Measurements from ENCODE around the gene FOSL2. TPM values are rescaled to one million over a fixed set of nuclear protein-coding genes. Genes with fewer than 3 reads are reported as not detected.
A peak's percentile ranks its signal among the peaks of the same experiment; 100 is the strongest.

FOSL2 gene
- total RNA-seq, 2 experiments from 2014 or later, result 114 to 119 TPM

- DNase-seq (no peak), ATAC-seq (no peak)
- CTCF ChIA-PET, result interaction anchor here (0.9 to 1.1 kb wide), 2 partner anchors 17 to 665 kb away, joined by 3 read pairs; no protein-coding TSS in a partner anchor
- no peak for TF ChIP-seq CTCF (IDR thresholded peaks at IDR 0.05)
- peaks cover 45% of the 10 kb centered on the region for H3K4me1 Mint-ChIP-seq (ENCODE audit: low read depth)
- peaks cover 28% of the 10 kb centered on the region for H3K36me3 Mint-ChIP-seq (ENCODE audit: low read depth)
- POLR2A ChIA-PET, result interaction anchor here (0.9 to 1.4 kb wide), 3 partner anchors 10 to 20 kb away, joined by 3 to 4 read pairs (median 3); no protein-coding TSS in a partner anchor
- intact Hi-C loops (cut with micrococcal nuclease), result no loop called here
- no peaks in the 10 kb centered on the region for H3K9me3 Mint-ChIP-seq
- no peak overlapping the region for H3K4me3 Mint-ChIP-seq
- no peaks in the 10 kb centered on the region for H3K27me3 Mint-ChIP-seq
- peak overlapping the region; percentile 46 for H3K27ac Mint-ChIP-seq
Observed at GRCh38 chr2:28419003-28419402, 26.3 kb downstream of the FOSL2 start.

- no peak overlapping the region for H3K4me3 Mint-ChIP-seq
- no peaks in the 10 kb centered on the region for H3K27me3 Mint-ChIP-seq
- intact Hi-C loops (cut with micrococcal nuclease), result no loop called here
- peaks cover 51% of the 10 kb centered on the region for H3K4me1 Mint-ChIP-seq (ENCODE audit: low read depth)
- POLR2A ChIA-PET, result interaction anchor here (0.6 to 1.4 kb wide), 4 partner anchors 10 to 41 kb away, joined by 3 to 4 read pairs (median 3); no protein-coding TSS in a partner anchor
- peaks cover 23% of the 10 kb centered on the region for H3K36me3 Mint-ChIP-seq (ENCODE audit: low read depth)
- CTCF ChIA-PET, result interaction anchor here (0.9 to 1.1 kb wide), 3 partner anchors 10 to 666 kb away, joined by 3 read pairs; no protein-coding TSS in a partner anchor
- DNase-seq, result no peak
- ATAC-seq, result no peak
- peak overlapping the region; percentile 66 for H3K27ac Mint-ChIP-seq
- no peaks in the 10 kb centered on the region for H3K9me3 Mint-ChIP-seq
- no peak for TF ChIP-seq CTCF (IDR thresholded peaks at IDR 0.05)
Observed at GRCh38 chr2:28419443-28420270, 27.0 kb downstream of the FOSL2 start.

GRCh38 chr2:28420722-28421121 lies 28.1 kb downstream of the FOSL2 start:
- ATAC-seq (no peak), DNase-seq (no peak)
- H3K9me3 Mint-ChIP-seq, result no peaks in the 10 kb centered on the region
- peaks cover 61% of the 10 kb centered on the region for H3K4me1 Mint-ChIP-seq (ENCODE audit: low read depth)
- intact Hi-C loops (cut with micrococcal nuclease), result no loop called here
- peaks cover 13% of the 10 kb centered on the region for H3K36me3 Mint-ChIP-seq (ENCODE audit: low read depth)
- CTCF ChIA-PET, result interaction anchor here (1.1 kb wide), 1 partner anchor 9 kb away, joined by 3 read pairs; no protein-coding TSS in a partner anchor
- H3K27ac Mint-ChIP-seq, result peak overlapping the region; percentile 58
- no peak overlapping the region for H3K4me3 Mint-ChIP-seq
- POLR2A ChIA-PET, result no interaction called here
- H3K27me3 Mint-ChIP-seq, result no peaks in the 10 kb centered on the region
- TF ChIP-seq CTCF (IDR thresholded peaks at IDR 0.05), result no peak

- peak; percentile 55 for ATAC-seq
- intact Hi-C loops (cut with micrococcal nuclease), result no loop called here
- Mint-ChIP-seq H3K27me3 (no peaks in the 10 kb centered on the region), H3K27ac (peak overlapping the region; percentile 94), H3K9me3 (no peaks in the 10 kb centered on the region), H3K4me1 (ENCODE audit: low read depth) (peaks cover 64% of the 10 kb centered on the region), H3K4me3 (peak overlapping the region; percentile 49), H3K36me3 (ENCODE audit: low read depth) (peaks cover 6% of the 10 kb centered on the region)
- POLR2A ChIA-PET, result interaction anchor here (0.7 to 3.8 kb wide), 7 partner anchors 9 to 266 kb away, joined by 3 to 19 read pairs (median 9); partner anchors contain the start of gene FOSL2
- DNase-seq, result peak; percentile 81
- no peak for TF ChIP-seq CTCF (IDR thresholded peaks at IDR 0.05)
- CTCF ChIA-PET, result interaction anchor here (0.7 to 2.1 kb wide), 6 partner anchors 9 to 668 kb away, joined by 3 to 7 read pairs (median 4); no protein-coding TSS in a partner anchor
Observed at GRCh38 chr2:28422908-28423741, 30.5 kb downstream of the FOSL2 start.
